GM12864 (cell line): ENCODE measurements around the gene CARTPT.
A peak's percentile ranks its signal among the peaks of the same experiment; 100 is the strongest.

ENCODE experiments used
- DNase-seq: peaks from one replicate; pipeline ENCODE4 v3.0.0-alpha.2; 2011; ENCODE audit warnings: low read depth
- H3K4me3 ChIP-seq: 2 replicates; pipeline ENCODE4 v1.5.1; 2011; ENCODE audit warnings: mild to moderate bottlenecking, low read depth, low read length, control low read depth
- TF ChIP-seq, protein P1 (sequence below): IDR thresholded peaks from 2 replicates; pipeline ENCODE4 v1.5.1; 2011; ENCODE audit warnings: low read depth, mild to moderate bottlenecking, moderate library complexity, low read length, control low read depth, inconsistent platforms; ENCODE audit errors: missing control alignments

The CARTPT gene

DNA sequence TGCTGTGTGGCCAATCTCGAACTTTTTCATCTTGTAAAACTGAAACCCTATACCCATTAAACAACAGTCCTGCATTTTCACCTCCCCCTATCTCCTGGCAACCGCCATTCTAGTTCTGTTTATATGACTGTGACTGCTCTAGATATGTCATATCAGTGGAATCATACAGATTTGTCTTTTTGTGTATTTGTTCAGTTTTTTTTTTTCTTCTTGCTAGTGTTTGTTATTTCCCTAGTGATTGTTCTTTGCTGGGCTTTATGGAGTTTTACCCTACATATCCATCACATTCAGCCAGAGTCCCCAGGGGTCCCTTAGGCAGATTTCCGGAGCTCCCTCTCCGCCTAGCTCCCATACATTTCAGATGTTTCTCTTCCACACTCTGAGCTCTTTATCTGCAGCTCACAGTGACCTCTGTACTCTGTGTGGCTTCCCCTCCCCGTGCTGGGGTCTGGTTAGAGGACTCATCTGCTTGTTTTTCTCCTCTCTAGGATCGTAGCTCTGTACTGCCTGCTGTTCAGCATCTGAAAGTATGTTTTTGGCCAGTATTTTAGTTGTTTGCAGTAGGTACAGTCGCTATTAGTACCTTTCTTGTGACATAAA is 25.1 kb upstream of the CARTPT start:
- H3K4me3 ChIP-seq: no peak overlapping the region
- DNase-seq: no peak
- TF ChIP-seq, protein P1, sequence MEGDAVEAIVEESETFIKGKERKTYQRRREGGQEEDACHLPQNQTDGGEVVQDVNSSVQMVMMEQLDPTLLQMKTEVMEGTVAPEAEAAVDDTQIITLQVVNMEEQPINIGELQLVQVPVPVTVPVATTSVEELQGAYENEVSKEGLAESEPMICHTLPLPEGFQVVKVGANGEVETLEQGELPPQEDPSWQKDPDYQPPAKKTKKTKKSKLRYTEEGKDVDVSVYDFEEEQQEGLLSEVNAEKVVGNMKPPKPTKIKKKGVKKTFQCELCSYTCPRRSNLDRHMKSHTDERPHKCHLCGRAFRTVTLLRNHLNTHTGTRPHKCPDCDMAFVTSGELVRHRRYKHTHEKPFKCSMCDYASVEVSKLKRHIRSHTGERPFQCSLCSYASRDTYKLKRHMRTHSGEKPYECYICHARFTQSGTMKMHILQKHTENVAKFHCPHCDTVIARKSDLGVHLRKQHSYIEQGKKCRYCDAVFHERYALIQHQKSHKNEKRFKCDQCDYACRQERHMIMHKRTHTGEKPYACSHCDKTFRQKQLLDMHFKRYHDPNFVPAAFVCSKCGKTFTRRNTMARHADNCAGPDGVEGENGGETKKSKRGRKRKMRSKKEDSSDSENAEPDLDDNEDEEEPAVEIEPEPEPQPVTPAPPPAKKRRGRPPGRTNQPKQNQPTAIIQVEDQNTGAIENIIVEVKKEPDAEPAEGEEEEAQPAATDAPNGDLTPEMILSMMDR: no peak

DNA sequence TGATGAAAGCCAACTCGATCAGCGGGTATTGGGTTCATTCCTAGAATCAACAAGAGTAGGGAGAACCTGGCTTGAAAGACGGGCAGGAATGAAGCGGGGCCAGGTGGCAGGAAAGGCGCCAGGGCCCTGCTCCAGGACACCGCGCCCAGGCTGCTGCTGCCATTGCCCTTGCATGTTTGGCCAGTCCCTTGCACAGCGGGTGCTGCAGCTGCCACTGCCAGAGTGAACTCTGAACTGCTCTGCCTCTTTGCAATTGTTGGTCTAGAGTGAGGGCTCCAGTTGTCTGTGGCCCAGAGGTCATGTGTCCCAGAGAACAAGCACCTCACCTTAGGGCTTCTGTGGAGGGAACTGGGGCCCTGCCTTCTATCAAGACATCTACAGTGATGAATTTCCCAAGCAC is 24.0 kb upstream of the CARTPT start:
- no peak overlapping the region for H3K4me3 ChIP-seq
- TF ChIP-seq, protein P1: no peak
- no peak for DNase-seq

DNA sequence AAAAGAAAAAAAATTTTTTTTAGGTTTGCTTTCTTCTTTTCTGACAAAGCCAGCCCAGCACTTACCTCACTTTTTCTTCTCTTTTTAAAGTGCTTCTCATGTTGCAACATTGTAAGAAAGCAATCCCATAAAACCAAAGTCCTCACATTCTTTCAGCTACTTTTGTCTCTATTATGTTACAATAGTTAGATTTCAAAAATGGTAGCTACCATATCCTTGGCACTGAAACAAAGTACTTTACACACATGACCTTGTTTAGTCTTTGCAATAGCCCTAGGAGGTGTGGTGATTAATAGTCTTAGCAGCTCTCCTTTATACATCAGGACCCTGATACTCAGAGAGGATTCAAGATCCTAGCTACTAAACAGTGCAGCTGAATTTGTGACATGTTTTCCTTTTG is 23.5 kb upstream of the CARTPT start:
- DNase-seq: no peak

DNA sequence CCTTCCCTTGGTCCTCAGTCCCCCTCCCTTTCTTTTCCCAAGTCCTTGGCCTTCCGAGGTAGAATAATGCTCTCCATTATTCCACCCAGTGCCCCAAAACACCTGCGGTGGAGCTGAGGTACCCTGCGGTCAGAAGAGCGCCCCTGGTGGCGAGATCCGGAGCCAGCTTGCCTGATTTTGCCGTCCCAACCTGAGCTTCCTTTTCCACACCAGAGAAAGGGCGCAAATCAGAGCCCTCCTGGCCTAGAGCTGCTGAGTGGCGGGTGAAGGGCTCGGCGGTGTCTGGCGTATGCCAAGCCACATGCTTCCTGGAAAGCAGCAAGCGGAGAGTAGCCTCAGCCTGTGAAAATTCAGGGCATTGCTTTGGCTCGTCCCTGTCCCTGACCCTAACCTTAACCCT is 21.1 kb upstream of the CARTPT start:
- H3K4me3 ChIP-seq: no peak overlapping the region
- TF ChIP-seq, protein P1: peak; percentile 44
- no peak for DNase-seq

More for the DNA sequence above, 23.5 kb upstream of the CARTPT start:
- H3K4me3 ChIP-seq: no peak overlapping the region
- TF ChIP-seq, protein P1: no peak

DNA sequence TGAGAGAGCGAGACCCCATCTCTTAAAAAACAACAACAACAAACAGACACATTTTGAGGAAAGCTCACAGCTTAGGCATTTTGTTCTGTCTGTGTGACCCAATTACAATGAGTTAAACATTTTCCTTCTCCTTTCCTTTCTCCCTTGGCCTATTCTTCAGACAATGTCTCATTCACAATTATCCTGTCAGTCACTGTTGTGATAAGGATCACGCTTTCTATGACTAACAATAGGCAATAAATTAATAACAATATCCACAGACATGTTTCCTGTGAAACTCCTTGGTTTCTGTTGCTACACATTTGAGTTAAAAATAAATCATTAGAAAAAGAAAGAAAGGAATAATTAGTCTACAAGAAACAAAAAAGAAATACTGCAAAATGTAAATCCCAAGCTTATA is 19.8 kb upstream of the CARTPT start:
- no peak overlapping the region for H3K4me3 ChIP-seq

DNA sequence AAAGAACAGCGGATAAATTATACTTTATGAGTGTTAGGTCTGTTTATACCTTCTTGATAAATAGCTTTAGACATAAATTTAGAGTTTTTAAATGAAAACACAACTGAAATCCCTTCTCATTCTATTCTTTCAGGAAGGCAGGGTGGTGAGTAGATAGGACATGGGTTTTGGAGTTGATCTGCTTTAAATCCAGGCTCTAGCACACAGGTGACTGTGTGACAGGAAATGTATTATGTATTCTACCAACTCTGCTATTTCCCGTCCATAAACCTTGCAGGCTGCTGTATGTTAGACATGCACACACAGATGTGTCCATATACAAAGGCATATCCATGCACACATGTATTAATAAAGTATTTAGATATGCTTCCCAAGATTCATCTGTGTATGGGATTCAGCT is 19.3 kb upstream of the CARTPT start:
- no peak overlapping the region for H3K4me3 ChIP-seq
- TF ChIP-seq, protein P1: no peak
- no peak for DNase-seq

More for the DNA sequence above, 19.8 kb upstream of the CARTPT start:
- TF ChIP-seq, protein P1: no peak
- DNase-seq: no peak

DNA sequence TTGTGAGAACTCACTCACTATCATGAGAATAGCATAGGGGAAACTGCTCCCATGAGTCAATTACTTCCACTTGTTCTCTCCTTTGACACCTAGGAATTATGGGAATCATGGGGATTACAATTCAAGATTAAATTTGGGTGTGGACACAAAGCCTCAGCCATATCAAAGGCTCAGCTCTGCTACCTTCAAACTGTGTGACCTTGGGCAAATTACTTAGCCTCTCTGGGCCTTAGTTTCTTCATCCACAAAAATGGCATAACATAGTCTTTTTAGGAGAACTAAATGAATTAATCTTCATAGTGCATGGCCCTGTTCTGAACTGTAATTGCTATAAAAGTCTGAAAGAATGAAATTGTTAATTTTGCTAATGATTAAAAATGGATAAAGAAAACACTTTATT is 18.3 kb upstream of the CARTPT start:
- TF ChIP-seq, protein P1: no peak
- no peak overlapping the region for H3K4me3 ChIP-seq
- no peak for DNase-seq
